HEK293 (cell line): Measurements from ENCODE around the gene IL15RA.

Experiments used
- KLF1 ChIP-seq: fragments of 450-650 bp; formaldehyde crosslinking; IDR thresholded peaks from 2 replicates; pipeline ENCODE4 v1.5.1; 2016; ENCODE audit warnings: missing biosample characterization, missing genetic modification characterization
- KLF10 ChIP-seq: fragments of 450-650 bp; IDR thresholded peaks from 2 replicates; pipeline ENCODE4 v1.5.1; 2018; ENCODE audit warnings: missing biosample characterization, mild to moderate bottlenecking, missing genetic modification characterization
- ZBTB48 ChIP-seq: fragments of 450-650 bp; formaldehyde crosslinking; IDR thresholded peaks from 2 replicates; pipeline ENCODE4 v1.5.1; 2016; ENCODE audit warnings: missing biosample characterization, missing genetic modification characterization
- ZNF114 ChIP-seq: fragments of 450-650 bp; formaldehyde crosslinking; IDR thresholded peaks from 2 replicates; pipeline ENCODE4 v1.5.0; 2017; ENCODE audit warnings: missing biosample characterization, missing genetic modification characterization
- ZNF121 ChIP-seq: fragments of 450-650 bp; formaldehyde crosslinking; IDR thresholded peaks from 2 replicates; pipeline ENCODE4 v1.5.1; 2016; ENCODE audit warnings: missing biosample characterization, missing genetic modification characterization
- ZNF169 ChIP-seq: fragments of 450-650 bp; formaldehyde crosslinking; IDR thresholded peaks from 2 replicates; pipeline ENCODE4 v1.5.1; 2016; ENCODE audit warnings: missing biosample characterization, missing genetic modification characterization
- ZNF184 ChIP-seq: fragments of 450-650 bp; IDR thresholded peaks from 2 replicates; pipeline ENCODE4 v1.5.1; 2018; ENCODE audit warnings: missing biosample characterization, mild to moderate bottlenecking, missing genetic modification characterization
- ZNF302 ChIP-seq: fragments of 450-650 bp; formaldehyde crosslinking; IDR thresholded peaks from 2 replicates; pipeline ENCODE4 v1.5.1; 2016; ENCODE audit warnings: missing biosample characterization, missing genetic modification characterization, low read depth
- ZNF423 ChIP-seq: fragments of 450-650 bp; formaldehyde crosslinking; IDR thresholded peaks from 2 replicates; pipeline ENCODE4 v1.5.1; 2016; ENCODE audit warnings: missing biosample characterization, missing genetic modification characterization
- ZNF561 ChIP-seq: fragments of 450-650 bp; IDR thresholded peaks from 2 replicates; pipeline ENCODE4 v1.5.1; 2018; ENCODE audit warnings: missing biosample characterization, missing genetic modification characterization, borderline replicate concordance
- TF ChIP-seq, protein P1 (sequence below): fragments of 450-650 bp; formaldehyde crosslinking; IDR thresholded peaks from 2 replicates; pipeline ENCODE4 v1.5.1; 2016; ENCODE audit warnings: missing biosample characterization, missing genetic modification characterization
- TF ChIP-seq, protein P2 (sequence below): fragments of 450-650 bp; formaldehyde crosslinking; IDR thresholded peaks from 2 replicates; pipeline ENCODE4 v1.5.1; 2016; ENCODE audit warnings: missing biosample characterization, missing genetic modification characterization
- TF ChIP-seq, protein P3 (sequence below): fragments of 450-650 bp; formaldehyde crosslinking; IDR thresholded peaks from 2 replicates; pipeline ENCODE4 v1.5.1; 2016; ENCODE audit warnings: missing biosample characterization, missing genetic modification characterization

DNA sequence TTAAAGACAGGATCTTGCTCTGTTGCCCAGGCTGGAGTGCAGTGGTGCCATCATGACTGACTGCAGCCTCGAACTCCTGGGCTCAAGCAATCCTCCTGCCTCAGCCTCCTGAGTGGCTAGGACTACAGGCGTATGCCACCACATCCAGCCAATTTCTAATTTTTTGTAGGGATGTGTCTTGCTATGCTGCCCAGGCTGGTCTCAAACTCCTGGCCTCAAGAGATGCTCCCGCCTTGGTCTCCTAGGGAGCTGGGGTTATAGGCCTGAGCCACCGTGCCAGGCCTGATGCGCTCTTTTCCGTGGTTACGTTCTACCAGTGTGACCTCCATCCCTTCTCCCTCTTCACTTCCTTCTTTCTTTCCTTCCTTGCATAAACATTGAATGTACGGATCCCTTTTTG, 34.2 kb upstream of the IL15RA start:
- TF ChIP-seq ZNF302 (tag by site-specific recombination) (no peak), ZNF184 (tag by site-specific recombination) (no peak), ZNF114 (tag by site-specific recombination) (no peak), KLF1 (tag by site-specific recombination) (no peak), ZNF561 (tag by site-specific recombination) (no peak), ZNF169 (tag by site-specific recombination) (no peak), ZNF121 (tag by site-specific recombination) (peak; percentile 70), ZNF423 (tag by site-specific recombination) (no peak), KLF10 (no peak), ZBTB48 (tag by site-specific recombination) (no peak)
- TF ChIP-seq, protein P1, sequence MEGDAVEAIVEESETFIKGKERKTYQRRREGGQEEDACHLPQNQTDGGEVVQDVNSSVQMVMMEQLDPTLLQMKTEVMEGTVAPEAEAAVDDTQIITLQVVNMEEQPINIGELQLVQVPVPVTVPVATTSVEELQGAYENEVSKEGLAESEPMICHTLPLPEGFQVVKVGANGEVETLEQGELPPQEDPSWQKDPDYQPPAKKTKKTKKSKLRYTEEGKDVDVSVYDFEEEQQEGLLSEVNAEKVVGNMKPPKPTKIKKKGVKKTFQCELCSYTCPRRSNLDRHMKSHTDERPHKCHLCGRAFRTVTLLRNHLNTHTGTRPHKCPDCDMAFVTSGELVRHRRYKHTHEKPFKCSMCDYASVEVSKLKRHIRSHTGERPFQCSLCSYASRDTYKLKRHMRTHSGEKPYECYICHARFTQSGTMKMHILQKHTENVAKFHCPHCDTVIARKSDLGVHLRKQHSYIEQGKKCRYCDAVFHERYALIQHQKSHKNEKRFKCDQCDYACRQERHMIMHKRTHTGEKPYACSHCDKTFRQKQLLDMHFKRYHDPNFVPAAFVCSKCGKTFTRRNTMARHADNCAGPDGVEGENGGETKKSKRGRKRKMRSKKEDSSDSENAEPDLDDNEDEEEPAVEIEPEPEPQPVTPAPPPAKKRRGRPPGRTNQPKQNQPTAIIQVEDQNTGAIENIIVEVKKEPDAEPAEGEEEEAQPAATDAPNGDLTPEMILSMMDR (tag by site-specific recombination): no peak
- TF ChIP-seq, protein P2, sequence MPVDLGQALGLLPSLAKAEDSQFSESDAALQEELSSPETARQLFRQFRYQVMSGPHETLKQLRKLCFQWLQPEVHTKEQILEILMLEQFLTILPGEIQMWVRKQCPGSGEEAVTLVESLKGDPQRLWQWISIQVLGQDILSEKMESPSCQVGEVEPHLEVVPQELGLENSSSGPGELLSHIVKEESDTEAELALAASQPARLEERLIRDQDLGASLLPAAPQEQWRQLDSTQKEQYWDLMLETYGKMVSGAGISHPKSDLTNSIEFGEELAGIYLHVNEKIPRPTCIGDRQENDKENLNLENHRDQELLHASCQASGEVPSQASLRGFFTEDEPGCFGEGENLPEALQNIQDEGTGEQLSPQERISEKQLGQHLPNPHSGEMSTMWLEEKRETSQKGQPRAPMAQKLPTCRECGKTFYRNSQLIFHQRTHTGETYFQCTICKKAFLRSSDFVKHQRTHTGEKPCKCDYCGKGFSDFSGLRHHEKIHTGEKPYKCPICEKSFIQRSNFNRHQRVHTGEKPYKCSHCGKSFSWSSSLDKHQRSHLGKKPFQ (tag by site-specific recombination): no peak
- TF ChIP-seq, protein P3, sequence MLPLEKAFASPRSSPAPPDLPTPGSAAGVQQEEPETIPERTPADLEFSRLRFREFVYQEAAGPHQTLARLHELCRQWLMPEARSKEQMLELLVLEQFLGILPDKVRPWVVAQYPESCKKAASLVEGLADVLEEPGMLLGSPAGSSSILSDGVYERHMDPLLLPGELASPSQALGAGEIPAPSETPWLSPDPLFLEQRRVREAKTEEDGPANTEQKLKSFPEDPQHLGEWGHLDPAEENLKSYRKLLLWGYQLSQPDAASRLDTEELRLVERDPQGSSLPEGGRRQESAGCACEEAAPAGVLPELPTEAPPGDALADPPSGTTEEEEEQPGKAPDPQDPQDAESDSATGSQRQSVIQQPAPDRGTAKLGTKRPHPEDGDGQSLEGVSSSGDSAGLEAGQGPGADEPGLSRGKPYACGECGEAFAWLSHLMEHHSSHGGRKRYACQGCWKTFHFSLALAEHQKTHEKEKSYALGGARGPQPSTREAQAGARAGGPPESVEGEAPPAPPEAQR (tag by site-specific recombination): no peak
